AG04450 (cell line): ENCODE data around the gene WWP2. TPM values are rescaled to one million over a fixed set of nuclear protein-coding genes. Genes with fewer than 3 reads are reported as not detected.

Experiments used
- CTCF ChIA-PET: fragments of 300-600, 350-600 bp; formaldehyde crosslinking; extraction: SDS; loops from one replicate; lab custom pipeline; 2022; ENCODE audit warnings: antibody characterized with exemption, inconsistent platforms; lab: Charles Lee
- POLR2A ChIA-PET: fragments of 350-600 bp; formaldehyde crosslinking; extraction: SDS; loops from one replicate; lab custom pipeline; 2021; ENCODE audit warnings: antibody characterized with exemption, inconsistent platforms; lab: Yijun Ruan, JAX
- DNase-seq: peaks from one replicate; pipeline ENCODE4 v3.0.0-alpha.2; 2011; ENCODE audit warnings: low read depth, low spot score
- H3K27ac ChIP-seq: one replicate; pipeline ENCODE4 v1.5.1; 2012; ENCODE audit warnings: low read depth, low read length, control low read depth
- H3K27me3 ChIP-seq: one replicate; pipeline ENCODE4 v1.6.0; 2012; ENCODE audit warnings: low read length; ENCODE audit not compliant: control insufficient read depth, insufficient read depth
- H3K4me3 ChIP-seq: 2 replicates; pipeline ENCODE4 v1.5.1; 2011; ENCODE audit warnings: mild to moderate bottlenecking, low read depth, low read length, control low read depth
- H3K9me3 ChIP-seq: 2 replicates; pipeline ENCODE4 v1.5.1; 2012; ENCODE audit warnings: low read length; ENCODE audit not compliant: control insufficient read depth, insufficient read depth
- polyA plus RNA-seq: library from polyadenylated mRNA; depleted of rRNA; stranded (reverse); fragments of >200 nt; gene quantifications from 2 replicates; pipeline ENCODE4 v1.2.3, GENCODE V29; 2011
- TF ChIP-seq, protein P1 (sequence below): IDR thresholded peaks from 2 replicates; pipeline ENCODE4 v1.5.1; 2011; ENCODE audit warnings: low read depth, low read length, control low read depth, inconsistent platforms

The WWP2 gene
- polyA plus RNA-seq, 1 experiment: 13.4 TPM

DNA sequence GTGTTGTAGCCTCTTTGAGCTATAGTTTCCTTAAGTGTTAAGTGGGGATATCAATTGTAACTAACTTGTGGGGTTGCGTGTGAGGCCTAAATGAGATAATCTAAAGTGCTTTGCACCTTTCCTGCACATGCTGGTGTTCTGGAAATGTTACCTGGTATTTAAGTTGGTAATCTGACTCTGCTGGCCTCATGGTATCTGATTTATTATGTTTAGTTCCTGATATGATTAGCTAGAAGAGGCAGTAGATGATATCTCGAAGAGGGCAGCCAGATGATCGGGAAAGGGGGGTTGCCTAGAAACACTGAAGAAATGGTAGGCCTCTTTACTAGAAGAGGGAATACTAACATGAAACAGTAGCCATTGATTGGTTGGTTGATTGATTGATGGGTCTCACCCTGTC, 123.6 kb downstream of the WWP2 start:
- no peak overlapping the region for H3K27ac ChIP-seq
- ChIA-PET POLR2A (interaction anchor here (0.7 kb wide), 1 partner anchor 211 kb away, joined by 5 read pairs; no protein-coding TSS in a partner anchor), CTCF (no interaction called here)
- H3K9me3 ChIP-seq: no peaks in the 10 kb centered on the region; the same call in 1 of the 2 replicates
- TF ChIP-seq, protein P1, sequence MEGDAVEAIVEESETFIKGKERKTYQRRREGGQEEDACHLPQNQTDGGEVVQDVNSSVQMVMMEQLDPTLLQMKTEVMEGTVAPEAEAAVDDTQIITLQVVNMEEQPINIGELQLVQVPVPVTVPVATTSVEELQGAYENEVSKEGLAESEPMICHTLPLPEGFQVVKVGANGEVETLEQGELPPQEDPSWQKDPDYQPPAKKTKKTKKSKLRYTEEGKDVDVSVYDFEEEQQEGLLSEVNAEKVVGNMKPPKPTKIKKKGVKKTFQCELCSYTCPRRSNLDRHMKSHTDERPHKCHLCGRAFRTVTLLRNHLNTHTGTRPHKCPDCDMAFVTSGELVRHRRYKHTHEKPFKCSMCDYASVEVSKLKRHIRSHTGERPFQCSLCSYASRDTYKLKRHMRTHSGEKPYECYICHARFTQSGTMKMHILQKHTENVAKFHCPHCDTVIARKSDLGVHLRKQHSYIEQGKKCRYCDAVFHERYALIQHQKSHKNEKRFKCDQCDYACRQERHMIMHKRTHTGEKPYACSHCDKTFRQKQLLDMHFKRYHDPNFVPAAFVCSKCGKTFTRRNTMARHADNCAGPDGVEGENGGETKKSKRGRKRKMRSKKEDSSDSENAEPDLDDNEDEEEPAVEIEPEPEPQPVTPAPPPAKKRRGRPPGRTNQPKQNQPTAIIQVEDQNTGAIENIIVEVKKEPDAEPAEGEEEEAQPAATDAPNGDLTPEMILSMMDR: no peak
- DNase-seq: no peak
- H3K4me3 ChIP-seq: no peak overlapping the region
- H3K27me3 ChIP-seq: no peaks in the 10 kb centered on the region

DNA sequence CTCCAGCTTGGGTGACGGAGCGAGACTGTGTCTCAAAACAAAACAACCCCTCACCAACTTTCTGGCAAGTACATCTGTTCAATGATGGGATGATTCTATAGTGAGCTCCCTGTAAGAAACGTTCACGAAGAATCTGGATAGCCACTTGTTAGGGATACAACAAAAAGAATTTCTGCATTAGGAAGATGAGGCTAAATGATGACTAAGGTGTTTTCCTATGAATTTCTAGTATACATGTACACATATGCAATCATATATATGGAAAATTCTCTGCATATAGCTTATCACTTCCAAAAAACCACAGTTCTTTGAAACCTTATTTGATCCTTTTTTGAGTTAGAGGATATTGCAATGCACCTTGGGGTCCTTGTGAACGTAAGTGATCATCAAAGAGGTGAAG, 124.6 kb downstream of the WWP2 start:
- CTCF ChIA-PET: interaction anchor here (0.6 kb wide), 1 partner anchor 19 kb away, joined by 3 read pairs; no protein-coding TSS in a partner anchor
- Histone ChIP-seq H3K27me3 (no peaks in the 10 kb centered on the region), H3K27ac (no peak overlapping the region), H3K9me3 (no peaks in the 10 kb centered on the region; the same call in 1 of the 2 replicates), H3K4me3 (no peak overlapping the region)
- DNase-seq: no peak
- TF ChIP-seq, protein P1: no peak
- POLR2A ChIA-PET: no interaction called here

DNA sequence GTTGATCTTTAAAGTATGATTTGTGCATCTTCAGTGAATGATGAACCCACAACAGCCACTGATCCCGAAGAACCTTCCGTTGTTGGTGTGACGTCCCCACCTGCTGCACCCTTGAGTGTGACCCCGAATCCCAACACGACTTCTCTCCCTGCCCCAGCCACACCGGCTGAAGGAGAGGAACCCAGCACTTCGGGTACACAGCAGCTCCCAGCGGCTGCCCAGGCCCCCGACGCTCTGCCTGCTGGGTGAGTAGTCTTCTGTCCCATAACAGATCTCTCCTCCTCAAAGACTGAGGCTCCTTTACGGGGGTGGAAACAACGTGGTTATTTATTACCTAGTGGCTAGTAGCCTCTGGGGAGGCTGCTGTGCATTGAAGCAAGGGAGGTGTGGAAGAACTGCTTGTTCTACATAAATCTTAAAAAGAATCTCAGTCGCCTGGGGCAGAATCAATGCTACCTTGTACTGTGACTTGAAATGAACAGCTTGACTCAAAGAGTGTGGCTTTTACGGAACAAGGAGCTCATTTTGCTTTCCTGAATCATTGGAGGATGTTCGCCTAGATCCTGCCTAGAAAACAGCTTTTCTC, 126.0 kb downstream of the WWP2 start:
- Histone ChIP-seq H3K4me3 (no peak overlapping the region), H3K27me3 (no peaks in the 10 kb centered on the region), H3K9me3 (no peaks in the 10 kb centered on the region; the same call in 1 of the 2 replicates), H3K27ac (no peak overlapping the region)
- TF ChIP-seq, protein P1: no peak
- ChIA-PET POLR2A (no interaction called here), CTCF (no interaction called here)
- DNase-seq: no peak

DNA sequence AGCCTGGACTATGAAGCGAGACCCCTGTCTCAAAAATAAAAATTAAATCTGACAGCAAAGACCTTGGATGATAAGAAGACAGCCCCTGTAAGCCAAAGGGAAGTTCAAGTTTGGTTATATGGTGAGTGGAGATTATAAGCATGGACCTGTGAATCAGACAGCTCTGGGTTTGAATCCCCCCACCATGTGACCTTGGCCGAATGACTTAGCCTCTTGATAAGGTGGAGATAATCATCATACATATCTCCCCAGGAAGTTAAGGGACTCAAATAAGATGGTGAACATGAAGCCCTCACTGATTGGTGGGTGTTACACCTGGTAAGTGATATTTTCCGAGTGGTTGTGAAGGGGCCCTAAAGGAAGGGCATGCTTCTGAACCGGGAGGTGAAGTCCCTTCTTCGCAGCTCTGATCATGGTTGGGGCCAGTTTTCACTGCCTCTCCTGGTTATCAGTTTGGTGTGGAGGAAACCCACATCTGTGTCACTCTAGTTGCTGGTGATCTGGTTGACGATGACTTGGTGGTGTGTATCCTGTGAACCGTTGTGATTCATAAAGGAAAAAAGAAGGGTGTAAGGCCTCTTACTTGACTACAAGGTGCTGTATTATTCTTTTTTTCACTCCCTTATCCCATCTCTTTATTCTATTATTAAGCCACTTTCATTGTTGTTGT, 127.3 kb downstream of the WWP2 start:
- Histone ChIP-seq H3K4me3 (no peak overlapping the region), H3K27me3 (no peaks in the 10 kb centered on the region), H3K27ac (no peak overlapping the region), H3K9me3 (no peaks in the 10 kb centered on the region; the same call in 1 of the 2 replicates)
- ChIA-PET CTCF (no interaction called here), POLR2A (no interaction called here)
- TF ChIP-seq, protein P1: no peak
- no peak for DNase-seq
